Progenitor cell of endocrine pancreas (in vitro differentiated cells): ENCODE data around the gene FAM131A. TPM values are rescaled to one million over a fixed set of nuclear protein-coding genes. Genes with fewer than 3 reads are reported as not detected.
A peak's percentile ranks its signal among the peaks of the same experiment; 100 is the strongest.

Source experiments
- DNase-seq: peaks from one replicate; pipeline ENCODE4 v3.0.0; 2021; ENCODE audit warnings: low spot score; ENCODE audit not compliant: unreplicated experiment
- H3K27ac Mint-ChIP-seq: 2 replicates; pipeline ENCODE4 v1.8.0; 2021; ENCODE audit warnings: mild to moderate bottlenecking, moderate library complexity, mixed read lengths
- H3K27me3 Mint-ChIP-seq: 2 replicates; pipeline ENCODE4 v1.8.0; 2021; ENCODE audit warnings: mixed read lengths
- H3K36me3 Mint-ChIP-seq: 2 replicates; pipeline ENCODE4 v1.8.0; 2022; ENCODE audit warnings: mixed read lengths; ENCODE audit not compliant: insufficient read depth
- H3K4me1 Mint-ChIP-seq: 2 replicates; pipeline ENCODE4 v1.8.0; 2021; ENCODE audit warnings: low read depth, mixed read lengths
- H3K4me3 Mint-ChIP-seq: 2 replicates; pipeline ENCODE4 v1.8.0; 2021; ENCODE audit warnings: low read depth, mild to moderate bottlenecking, moderate library complexity, mixed read lengths
- H3K9me3 Mint-ChIP-seq: 2 replicates; pipeline ENCODE4 v1.8.0; 2021; ENCODE audit warnings: low read depth, mixed read lengths
- total RNA-seq: library from RNA; stranded (reverse); gene quantifications from 2 replicates; pipeline ENCODE4 v1.2.1, GENCODE V29; 2021
- TF ChIP-seq, protein P1 (sequence below): fragments of 200-600 bp; sonication (generic); IDR thresholded peaks from one replicate; pipeline ENCODE4 v1.5.0; 2021; ENCODE audit warnings: antibody characterized with exemption, mild to moderate bottlenecking; ENCODE audit not compliant: unreplicated experiment

Gene FAM131A
- total RNA-seq, 1 donor from 2014 or later, result 15.4 TPM

GRCh38 chr3:184341925-184342324 is 4.5 kb downstream of the FAM131A start:
- TF ChIP-seq, protein P1, sequence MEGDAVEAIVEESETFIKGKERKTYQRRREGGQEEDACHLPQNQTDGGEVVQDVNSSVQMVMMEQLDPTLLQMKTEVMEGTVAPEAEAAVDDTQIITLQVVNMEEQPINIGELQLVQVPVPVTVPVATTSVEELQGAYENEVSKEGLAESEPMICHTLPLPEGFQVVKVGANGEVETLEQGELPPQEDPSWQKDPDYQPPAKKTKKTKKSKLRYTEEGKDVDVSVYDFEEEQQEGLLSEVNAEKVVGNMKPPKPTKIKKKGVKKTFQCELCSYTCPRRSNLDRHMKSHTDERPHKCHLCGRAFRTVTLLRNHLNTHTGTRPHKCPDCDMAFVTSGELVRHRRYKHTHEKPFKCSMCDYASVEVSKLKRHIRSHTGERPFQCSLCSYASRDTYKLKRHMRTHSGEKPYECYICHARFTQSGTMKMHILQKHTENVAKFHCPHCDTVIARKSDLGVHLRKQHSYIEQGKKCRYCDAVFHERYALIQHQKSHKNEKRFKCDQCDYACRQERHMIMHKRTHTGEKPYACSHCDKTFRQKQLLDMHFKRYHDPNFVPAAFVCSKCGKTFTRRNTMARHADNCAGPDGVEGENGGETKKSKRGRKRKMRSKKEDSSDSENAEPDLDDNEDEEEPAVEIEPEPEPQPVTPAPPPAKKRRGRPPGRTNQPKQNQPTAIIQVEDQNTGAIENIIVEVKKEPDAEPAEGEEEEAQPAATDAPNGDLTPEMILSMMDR, result no peak
- peaks cover 13% of the 10 kb centered on the region for H3K4me1 Mint-ChIP-seq
- peaks cover 14% of the 10 kb centered on the region for H3K36me3 Mint-ChIP-seq
- H3K4me3 Mint-ChIP-seq, result no peak overlapping the region
- no peaks in the 10 kb centered on the region for H3K9me3 Mint-ChIP-seq
- no peak overlapping the region for H3K27ac Mint-ChIP-seq
- no peak for DNase-seq
- peaks cover 15% of the 10 kb centered on the region for H3K27me3 Mint-ChIP-seq

DNA sequence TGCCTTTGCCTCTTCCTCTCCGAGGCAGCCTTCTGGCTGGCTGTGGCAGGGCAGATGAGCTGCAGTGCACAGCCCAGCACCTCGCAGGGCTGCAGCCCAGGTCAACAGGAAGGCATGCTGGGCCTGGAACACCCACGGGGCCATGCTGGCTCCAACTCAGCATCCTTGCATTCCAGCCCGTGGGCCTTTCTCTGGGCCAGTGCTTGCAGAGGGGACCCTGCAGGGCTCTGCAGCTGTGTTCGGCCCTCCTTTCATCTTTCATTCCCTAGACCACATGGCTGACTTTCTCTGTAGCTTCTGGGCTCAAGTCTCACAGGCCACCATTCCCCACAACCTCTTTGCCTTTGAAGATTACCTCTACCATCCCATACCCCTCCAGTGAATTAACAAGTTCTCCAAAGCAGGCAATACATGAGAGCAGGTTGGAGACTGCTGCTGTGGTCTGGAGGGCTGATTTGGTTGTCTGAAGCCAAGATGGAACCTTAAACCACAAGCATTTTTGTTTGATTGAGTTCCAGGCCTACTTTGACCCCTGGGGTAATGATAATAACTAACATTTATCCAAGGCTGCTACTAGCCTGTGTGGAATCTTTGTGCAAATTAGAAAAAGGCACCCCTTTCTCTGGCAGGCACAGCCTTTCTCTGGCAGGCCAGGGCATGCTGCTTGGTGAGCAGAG is 5.9 kb downstream of the FAM131A start:
- Mint-ChIP-seq H3K27me3 (peaks cover 11% of the 10 kb centered on the region), H3K27ac (no peak overlapping the region), H3K36me3 (peaks cover 12% of the 10 kb centered on the region), H3K4me1 (peaks cover 7% of the 10 kb centered on the region), H3K4me3 (no peak overlapping the region), H3K9me3 (no peaks in the 10 kb centered on the region)
- DNase-seq, result no peak
- TF ChIP-seq, protein P1, result no peak

DNA sequence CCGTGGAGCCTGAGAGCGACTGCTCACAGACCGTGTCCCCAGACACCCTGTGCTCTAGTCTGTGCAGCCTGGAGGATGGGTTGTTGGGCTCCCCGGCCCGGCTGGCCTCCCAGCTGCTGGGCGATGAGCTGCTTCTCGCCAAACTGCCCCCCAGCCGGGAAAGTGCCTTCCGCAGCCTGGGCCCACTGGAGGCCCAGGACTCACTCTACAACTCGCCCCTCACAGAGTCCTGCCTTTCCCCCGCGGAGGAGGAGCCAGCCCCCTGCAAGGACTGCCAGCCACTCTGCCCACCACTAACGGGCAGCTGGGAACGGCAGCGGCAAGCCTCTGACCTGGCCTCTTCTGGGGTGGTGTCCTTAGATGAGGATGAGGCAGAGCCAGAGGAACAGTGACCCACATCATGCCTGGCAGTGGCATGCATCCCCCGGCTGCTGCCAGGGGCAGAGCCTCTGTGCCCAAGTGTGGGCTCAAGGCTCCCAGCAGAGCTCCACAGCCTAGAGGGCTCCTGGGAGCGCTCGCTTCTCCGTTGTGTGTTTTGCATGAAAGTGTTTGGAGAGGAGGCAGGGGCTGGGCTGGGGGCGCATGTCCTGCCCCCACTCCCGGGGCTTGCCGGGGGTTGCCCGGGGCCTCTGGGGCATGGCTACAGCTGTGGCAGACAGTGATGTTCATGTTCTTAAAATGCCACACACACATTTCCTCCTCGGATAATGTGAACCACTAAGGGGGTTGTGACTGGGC is 7.3 kb downstream of the FAM131A start:
- Mint-ChIP-seq H3K27ac (no peak overlapping the region), H3K4me1 (peaks cover 11% of the 10 kb centered on the region), H3K36me3 (peaks cover 12% of the 10 kb centered on the region), H3K4me3 (no peak overlapping the region), H3K27me3 (peaks cover 10% of the 10 kb centered on the region), H3K9me3 (no peaks in the 10 kb centered on the region)
- TF ChIP-seq, protein P1, result no peak
- DNase-seq, result no peak

DNA sequence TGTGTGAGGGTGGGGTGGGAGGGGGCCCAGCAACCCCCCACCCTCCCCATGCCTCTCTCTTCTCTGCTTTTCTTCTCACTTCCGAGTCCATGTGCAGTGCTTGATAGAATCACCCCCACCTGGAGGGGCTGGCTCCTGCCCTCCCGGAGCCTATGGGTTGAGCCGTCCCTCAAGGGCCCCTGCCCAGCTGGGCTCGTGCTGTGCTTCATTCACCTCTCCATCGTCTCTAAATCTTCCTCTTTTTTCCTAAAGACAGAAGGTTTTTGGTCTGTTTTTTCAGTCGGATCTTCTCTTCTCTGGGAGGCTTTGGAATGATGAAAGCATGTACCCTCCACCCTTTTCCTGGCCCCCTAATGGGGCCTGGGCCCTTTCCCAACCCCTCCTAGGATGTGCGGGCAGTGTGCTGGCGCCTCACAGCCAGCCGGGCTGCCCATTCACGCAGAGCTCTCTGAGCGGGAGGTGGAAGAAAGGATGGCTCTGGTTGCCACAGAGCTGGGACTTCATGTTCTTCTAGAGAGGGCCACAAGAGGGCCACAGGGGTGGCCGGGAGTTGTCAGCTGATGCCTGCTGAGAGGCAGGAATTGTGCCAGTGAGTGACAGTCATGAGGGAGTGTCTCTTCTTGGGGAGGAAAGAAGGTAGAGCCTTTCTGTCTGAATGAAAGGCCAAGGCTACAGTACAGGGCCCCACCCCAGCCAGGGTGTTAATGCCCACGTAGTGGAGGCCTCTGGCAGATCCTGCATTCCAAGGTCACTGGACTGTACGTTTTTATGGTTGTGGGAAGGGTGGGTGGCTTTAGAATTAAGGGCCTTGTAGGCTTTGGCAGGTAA is 8.1 kb downstream of the FAM131A start:
- Mint-ChIP-seq H3K36me3 (peaks cover 12% of the 10 kb centered on the region), H3K4me1 (peaks cover 15% of the 10 kb centered on the region), H3K27me3 (peaks cover 10% of the 10 kb centered on the region), H3K27ac (no peak overlapping the region), H3K9me3 (no peaks in the 10 kb centered on the region), H3K4me3 (no peak overlapping the region)
- TF ChIP-seq, protein P1, result peak; percentile 58
- DNase-seq, result no peak
